GM12875 (cell line): Measurements from ENCODE around the gene GTF3C5.

Experiments used
- H3K4me3 ChIP-seq: one replicate; pipeline ENCODE4 v1.5.1; 2011; ENCODE audit warnings: low read depth, low read length, control low read depth
- CTCF ChIP-seq: IDR thresholded peaks from 2 replicates; pipeline ENCODE4 v1.5.1; 2011; ENCODE audit warnings: low read depth, mild to moderate bottlenecking, control low read depth, inconsistent platforms, low read length, moderate library complexity, borderline replicate concordance; ENCODE audit not compliant: insufficient read depth

Gene GTF3C5

GRCh38 chr9:133106511-133107244 is 75.9 kb downstream of the GTF3C5 start:
- no peak for TF ChIP-seq CTCF
- H3K4me3 ChIP-seq, result no peak overlapping the region

GRCh38 chr9:133107245-133107722 is 76.5 kb downstream of the GTF3C5 start:
- TF ChIP-seq CTCF, result no peak
- no peak overlapping the region for H3K4me3 ChIP-seq
